NT2/D1 (cell line): ENCODE results near the gene BCL11B.

Experiments
- YY1 ChIP-seq: IDR thresholded peaks from 2 replicates; pipeline ENCODE4 v1.6.1; 2011; ENCODE audit not compliant: insufficient read length, insufficient read depth
- ZNF274 ChIP-seq: IDR thresholded peaks from 2 replicates; pipeline ENCODE4 v1.6.1; 2011; ENCODE audit warnings: mild to moderate bottlenecking, low read depth, low read length

DNA sequence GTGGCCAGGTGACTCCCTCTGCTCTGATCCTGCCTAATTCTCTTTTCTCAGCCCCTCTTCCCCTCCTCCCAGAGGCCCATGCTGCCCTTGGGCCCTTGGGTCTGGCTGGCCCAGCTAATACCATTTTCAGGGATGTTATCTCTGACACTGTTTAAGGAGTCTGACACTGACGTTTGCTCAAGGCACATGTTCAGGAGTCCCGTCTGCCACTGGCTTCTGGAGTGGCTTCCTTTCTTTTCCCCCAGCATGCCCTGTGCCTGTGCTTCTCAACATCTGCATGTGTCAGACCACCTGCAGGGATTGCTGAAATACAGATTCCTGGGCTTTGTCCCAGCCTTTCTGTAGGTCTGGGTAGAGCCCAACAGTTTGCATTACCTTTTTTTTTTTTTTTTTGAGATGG is 128.9 kb downstream of the BCL11B start:
- TF ChIP-seq YY1 (no peak), ZNF274 (no peak)
